Esophagus squamous epithelium (tissue), 5 donors: ENCODE results near the gene DFFA. TPM values are rescaled to one million over a fixed set of nuclear protein-coding genes. Genes with fewer than 3 reads are reported as not detected.
A peak's percentile ranks its signal among the peaks of the same experiment; 100 is the strongest.

Experiments
- DNase-seq: peaks from one replicate; lab custom pipeline; 2025; lab: John Stamatoyannopoulos, UW
- H3K27ac ChIP-seq, 4 donors: fragments of 200-600 bp; sonication (generic); one replicate each; pipeline ENCODE4 v1.5.1; 2016 to 2019; ENCODE audit warnings: mild to moderate bottlenecking in 1 of 4
- H3K27me3 ChIP-seq, 4 donors: fragments of 200-600 bp; sonication (generic); 1 replicate in 3 of 4; 2 replicates in 1 of 4; pipeline versions ENCODE4 v1.5.1 to v1.6.0; 2017 to 2021; ENCODE audit warnings: antibody characterized with exemption in 1 of 4
- H3K36me3 ChIP-seq, 3 donors: fragments of 200-600 bp; sonication (generic); one replicate each; pipeline ENCODE4 v1.5.1; 2016 to 2019
- H3K4me1 ChIP-seq, 3 donors: fragments of 200-600 bp; sonication (generic); one replicate each; pipeline ENCODE4 v1.5.1; 2017 to 2019
- H3K4me3 ChIP-seq, 4 donors: fragments of 200-600 bp; sonication (generic); 1 replicate in 3 of 4; 2 replicates in 1 of 4; pipeline ENCODE4 v1.5.1; 2016 to 2019; ENCODE audit warnings: mild to moderate bottlenecking in 2 of 4, moderate library complexity in 1 of 4
- H3K9me3 ChIP-seq, 3 donors: fragments of 200-600 bp; sonication (generic); one replicate each; pipeline ENCODE4 v1.5.1; 2016 to 2019
- POLR2A ChIP-seq, 4 donors: fragments of 450-650 bp; IDR thresholded peaks; one replicate each; pipeline ENCODE4 v1.6.1; 2017; ENCODE audit warnings: antibody characterized with exemption in 4 of 4, mild to moderate bottlenecking in 4 of 4, moderate library complexity in 3 of 4
- WGBS, 2 donors: methylation state at CpG; one replicate each; pipeline ENCODE4 v1.1.5; 2018; 5-methylcytosine and 5-hydroxymethylcytosine counted together
- intact Hi-C: fragments of 100-400 bp; cut with DNase I; formaldehyde crosslinking; loops from one replicate; pipeline ENCODE4 v1.15.0; 2022
- total RNA-seq, 4 donors: library from RNA; depleted of rRNA; stranded (reverse); fragments of >200 nt; gene quantifications; one replicate each; pipeline ENCODE4 v1.1.0, GENCODE V29; 2016
- TF ChIP-seq, protein P1 (sequence below), 6 experiments: fragments of 450-650 bp in 4 of 6; fragments of 200-600 bp in 2 of 6; sonication (generic) in 2 of 6; IDR thresholded peaks; one replicate each; pipeline ENCODE4 v1.5.1; 2016 to 2019; ENCODE audit warnings: antibody characterized with exemption in 6 of 6, mild to moderate bottlenecking in 4 of 6, moderate library complexity in 4 of 6
- donor health status: DM: yes; HTN: yes; CAD: no.

Gene DFFA
- total RNA-seq, 4 donors from 2014 or later: 14.9 to 40.4 (median 26.0) TPM

DNA sequence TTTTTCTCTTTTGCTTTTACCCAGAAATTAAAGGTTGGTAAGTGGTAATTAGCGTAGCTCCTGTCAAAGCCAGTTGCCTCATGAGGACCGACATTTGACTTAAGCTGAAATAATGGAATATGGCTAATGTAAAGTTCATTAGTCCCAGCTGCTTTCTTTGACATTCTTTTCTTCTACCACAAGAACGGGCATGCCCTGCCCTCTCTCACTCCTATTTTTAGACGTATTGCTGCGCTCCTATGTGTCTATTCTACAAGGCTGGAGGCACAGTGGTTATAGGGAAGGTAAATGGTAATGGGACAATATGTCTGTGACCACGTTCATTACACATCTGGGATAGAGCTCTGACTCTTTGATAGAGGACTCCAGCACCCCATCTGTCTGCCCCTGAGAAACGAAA is 15.7 kb downstream of the DFFA start:
- H3K27ac ChIP-seq: peak overlapping the region; percentile 69 to 77 (median 74)
- peaks cover 4 to 48% (median 28%) of the 10 kb centered on the region in 3 donors for H3K4me1 ChIP-seq
- peaks cover 0 to 19% (median 0%) of the 10 kb centered on the region in 3 donors for H3K36me3 ChIP-seq
- TF ChIP-seq POLR2A (IDR thresholded peaks at IDR 0.05): no peak
- TF ChIP-seq, protein P1, sequence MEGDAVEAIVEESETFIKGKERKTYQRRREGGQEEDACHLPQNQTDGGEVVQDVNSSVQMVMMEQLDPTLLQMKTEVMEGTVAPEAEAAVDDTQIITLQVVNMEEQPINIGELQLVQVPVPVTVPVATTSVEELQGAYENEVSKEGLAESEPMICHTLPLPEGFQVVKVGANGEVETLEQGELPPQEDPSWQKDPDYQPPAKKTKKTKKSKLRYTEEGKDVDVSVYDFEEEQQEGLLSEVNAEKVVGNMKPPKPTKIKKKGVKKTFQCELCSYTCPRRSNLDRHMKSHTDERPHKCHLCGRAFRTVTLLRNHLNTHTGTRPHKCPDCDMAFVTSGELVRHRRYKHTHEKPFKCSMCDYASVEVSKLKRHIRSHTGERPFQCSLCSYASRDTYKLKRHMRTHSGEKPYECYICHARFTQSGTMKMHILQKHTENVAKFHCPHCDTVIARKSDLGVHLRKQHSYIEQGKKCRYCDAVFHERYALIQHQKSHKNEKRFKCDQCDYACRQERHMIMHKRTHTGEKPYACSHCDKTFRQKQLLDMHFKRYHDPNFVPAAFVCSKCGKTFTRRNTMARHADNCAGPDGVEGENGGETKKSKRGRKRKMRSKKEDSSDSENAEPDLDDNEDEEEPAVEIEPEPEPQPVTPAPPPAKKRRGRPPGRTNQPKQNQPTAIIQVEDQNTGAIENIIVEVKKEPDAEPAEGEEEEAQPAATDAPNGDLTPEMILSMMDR (IDR thresholded peaks at IDR 0.05): no peak
- no peaks in the 10 kb centered on the region for H3K9me3 ChIP-seq
- H3K4me3 ChIP-seq: no peak overlapping the region
- no peak for DNase-seq
- 44 to 46% methylated on average over 7 of the region's 7 CpGs for WGBS, 2 donors
- no peaks in the 10 kb centered on the region for H3K27me3 ChIP-seq
- intact Hi-C loops: no loop called here

DNA sequence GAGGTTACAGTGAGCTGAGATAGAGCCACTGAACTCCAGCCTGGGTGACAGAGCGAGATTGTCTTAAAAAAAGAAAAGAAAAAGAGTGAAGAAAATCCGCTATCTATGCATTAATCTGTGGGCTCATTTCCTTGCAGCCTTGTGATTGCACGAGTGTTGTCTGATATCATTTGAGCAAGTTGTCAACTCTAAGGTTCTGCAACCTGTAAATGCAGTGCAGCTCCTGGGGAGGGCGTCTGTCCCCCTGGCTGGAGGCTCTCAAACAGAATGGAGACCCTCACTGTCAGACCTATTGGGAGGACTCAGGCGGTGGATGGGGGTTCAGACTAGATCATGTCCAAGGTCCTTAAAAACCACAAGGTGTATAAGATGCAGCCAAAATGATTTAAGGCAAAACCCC is 16.3 kb downstream of the DFFA start:
- 61 to 73% methylated on average over 5 of the region's 5 CpGs for WGBS, 2 donors

DNA sequence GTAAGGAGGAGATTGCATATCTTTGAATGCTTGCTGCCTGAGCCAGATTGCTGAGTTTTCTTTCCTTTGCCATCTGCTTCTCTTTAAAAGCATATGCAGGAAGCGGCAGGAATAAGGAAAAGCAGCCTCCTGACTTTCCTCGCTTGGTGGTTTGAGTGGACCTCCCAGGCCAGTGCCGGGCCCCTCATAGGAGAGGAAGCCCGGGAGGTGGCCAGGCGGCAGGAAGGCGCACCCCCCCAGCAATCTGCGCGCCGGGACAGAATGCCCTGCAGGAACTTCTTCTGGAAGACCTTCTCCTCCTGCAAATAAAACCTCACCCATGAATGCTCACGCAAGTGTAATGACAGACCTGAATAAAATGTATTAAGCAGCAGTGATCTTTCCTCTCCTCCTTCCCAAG is 21.0 kb downstream of the DFFA start:
- Histone ChIP-seq H3K4me3 (peak overlapping the region in 1 of 4 donors; percentile 40), H3K4me1 (peaks cover 0 to 22% (median 8%) of the 10 kb centered on the region in 3 donors), H3K27me3 (no peaks in the 10 kb centered on the region), H3K27ac (no peak overlapping the region), H3K36me3 (no peaks in the 10 kb centered on the region), H3K9me3 (no peaks in the 10 kb centered on the region)
- WGBS, 2 donors: 2 to 4% methylated on average over 5 to 10 of the region's 10 CpGs
- DNase-seq: no peak
- TF ChIP-seq, protein P1 (IDR thresholded peaks at IDR 0.05): no peak
- TF ChIP-seq POLR2A (IDR thresholded peaks at IDR 0.05): no peak
- intact Hi-C loops: no loop called here

More for the DNA sequence above, 16.3 kb downstream of the DFFA start:
- TF ChIP-seq, protein P1 (IDR thresholded peaks at IDR 0.05): no peak
- no peak for TF ChIP-seq POLR2A (IDR thresholded peaks at IDR 0.05)
- Histone ChIP-seq H3K9me3 (no peaks in the 10 kb centered on the region), H3K27ac (no peak overlapping the region), H3K36me3 (peaks cover 0 to 12% (median 0%) of the 10 kb centered on the region in 3 donors), H3K27me3 (no peaks in the 10 kb centered on the region), H3K4me3 (no peak overlapping the region), H3K4me1 (peaks cover 4 to 54% (median 34%) of the 10 kb centered on the region in 3 donors)
- no peak for DNase-seq
- intact Hi-C loops: no loop called here

DNA sequence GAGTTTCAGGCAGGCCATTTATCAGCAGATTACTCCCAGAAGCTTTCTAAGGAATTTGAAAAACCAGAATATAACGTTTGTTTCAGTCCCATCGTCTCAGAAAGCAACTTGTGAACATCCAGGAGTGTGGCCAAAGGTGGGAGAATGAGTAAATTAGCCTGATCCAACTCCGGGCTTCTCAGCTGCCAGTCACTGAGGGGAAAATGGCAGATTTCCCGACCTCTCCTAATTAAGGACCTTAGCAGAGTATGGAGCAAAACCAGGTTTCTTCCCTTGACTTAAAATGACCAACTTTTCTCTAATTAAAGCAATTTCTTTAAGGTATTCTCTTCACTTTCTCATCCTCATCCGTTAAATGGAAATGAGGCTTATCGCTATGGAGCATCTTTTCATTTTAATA is 21.5 kb downstream of the DFFA start:
- no peak for TF ChIP-seq POLR2A (IDR thresholded peaks at IDR 0.05)
- TF ChIP-seq, protein P1 (IDR thresholded peaks at IDR 0.05): no peak
- H3K36me3 ChIP-seq: no peaks in the 10 kb centered on the region
- no peak overlapping the region for H3K27ac ChIP-seq
- H3K4me3 ChIP-seq: no peak overlapping the region
- intact Hi-C loops: no loop called here
- H3K4me1 ChIP-seq: peaks cover 0 to 17% (median 8%) of the 10 kb centered on the region in 3 donors
- DNase-seq: no peak
- H3K9me3 ChIP-seq: no peaks in the 10 kb centered on the region
- WGBS, 2 donors: 41% methylated on average over 6 of the region's 6 CpGs
- no peaks in the 10 kb centered on the region for H3K27me3 ChIP-seq

DNA sequence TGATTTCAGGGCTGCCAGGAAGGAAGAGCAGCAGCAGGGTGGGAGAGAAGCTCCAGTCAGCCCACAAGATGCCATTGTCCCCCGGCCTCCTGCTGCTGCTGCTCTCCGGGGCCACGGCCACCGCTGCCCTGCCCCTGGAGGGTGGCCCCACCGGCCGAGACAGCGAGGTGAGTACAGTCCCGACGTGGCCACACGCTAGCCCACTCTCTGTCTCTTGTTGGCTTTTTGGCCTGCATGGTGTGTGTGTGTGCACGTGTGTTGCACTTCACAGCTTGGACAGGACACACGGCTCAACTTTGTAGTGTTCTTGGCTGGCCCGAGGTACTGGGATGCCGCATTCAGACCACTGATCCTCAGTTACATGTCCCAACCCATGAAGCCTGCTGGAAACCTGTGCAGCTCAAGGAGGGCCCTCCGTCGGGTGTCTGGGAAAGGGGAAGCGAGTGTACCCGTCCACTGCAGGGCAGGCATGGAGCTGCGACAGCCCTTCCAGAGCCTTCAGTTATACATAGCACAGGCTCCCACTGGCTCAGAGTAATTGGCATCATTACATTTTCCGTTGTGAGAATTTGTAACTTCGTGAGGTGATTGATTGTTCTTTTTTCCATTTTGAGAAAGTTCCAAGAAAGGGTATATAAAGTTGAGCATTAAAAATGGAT is 22.0 kb downstream of the DFFA start:
- TF ChIP-seq POLR2A (IDR thresholded peaks at IDR 0.05): no peak
- TF ChIP-seq, protein P1 (IDR thresholded peaks at IDR 0.05): no peak
- DNase-seq: no peak
- 71 to 72% methylated on average over 15 to 19 of the region's 21 CpGs for WGBS, 2 donors
- intact Hi-C loops: no loop called here
- H3K4me1 ChIP-seq: peaks cover 0 to 15% (median 8%) of the 10 kb centered on the region in 3 donors
- H3K27me3 ChIP-seq: no peaks in the 10 kb centered on the region
- no peaks in the 10 kb centered on the region for H3K36me3 ChIP-seq
- no peak overlapping the region for H3K4me3 ChIP-seq
- no peaks in the 10 kb centered on the region for H3K9me3 ChIP-seq
- no peak overlapping the region for H3K27ac ChIP-seq
